ENCODE measurements around the gene FAM187B. TPM values are rescaled to one million over a fixed set of nuclear protein-coding genes. Genes with fewer than 3 reads are reported as not detected.
A peak's percentile ranks its signal among the peaks of the same experiment; 100 is the strongest.
"Not testable (repeated sequence)": the region's sequence is repeated elsewhere in the genome, so short reads cannot be mapped to it uniquely, and the experiment has no call there.

The FAM187B gene
- polyA plus RNA-seq, 4 donors = not detected

GRCh38 chr19:35216016-35216832, 12.3 kb downstream of the FAM187B start:
- no peak for DNase-seq (ENCODE audit: low read depth in 4 of 4, low spot score in 3 of 4)

- DNase-seq (ENCODE audit: low read depth in 4 of 4, low spot score in 3 of 4) = no peak
These were observed 13.6 kb downstream of the FAM187B start for GRCh38 chr19:35214766-35215422.

- peak; percentile 21 to 49 (median 38) for DNase-seq (ENCODE audit: low read depth in 4 of 4, low spot score in 3 of 4)
These were observed 14.6 kb downstream of the FAM187B start for GRCh38 chr19:35213663-35214632.

GRCh38 chr19:35212241-35212640, 16.3 kb downstream of the FAM187B start:
- DNase-seq (ENCODE audit: low read depth in 4 of 4, low spot score in 3 of 4) = no peak

GRCh38 chr19:35211545-35212230, 16.9 kb downstream of the FAM187B start:
- DNase-seq (ENCODE audit: low read depth in 4 of 4, low spot score in 3 of 4) = no peak

GRCh38 chr19:35209646-35210045, 18.9 kb downstream of the FAM187B start:
- no peak for DNase-seq (ENCODE audit: low read depth in 4 of 4, low spot score in 3 of 4)

- no peak for DNase-seq (ENCODE audit: low read depth in 4 of 4, low spot score in 3 of 4)
These were observed 20.4 kb downstream of the FAM187B start for GRCh38 chr19:35208121-35208520.

GRCh38 chr19:35207391-35207871, 21.1 kb downstream of the FAM187B start:
- no peak for DNase-seq (ENCODE audit: low read depth in 4 of 4, low spot score in 3 of 4)

- no peak for DNase-seq (ENCODE audit: low read depth in 4 of 4, low spot score in 3 of 4)
These were observed 21.7 kb downstream of the FAM187B start for GRCh38 chr19:35206855-35207254.

GRCh38 chr19:35206379-35206778, 22.2 kb downstream of the FAM187B start:
- no peak for DNase-seq (ENCODE audit: low read depth in 4 of 4, low spot score in 3 of 4)

- DNase-seq (ENCODE audit: low read depth in 4 of 4, low spot score in 3 of 4) = no peak
These were observed 22.7 kb downstream of the FAM187B start for GRCh38 chr19:35205733-35206323.

- no peak for DNase-seq (ENCODE audit: low read depth in 4 of 4, low spot score in 3 of 4)
These were observed 23.5 kb downstream of the FAM187B start for GRCh38 chr19:35204799-35205732.

- DNase-seq (ENCODE audit: low read depth in 4 of 4, low spot score in 3 of 4) = no peak
These were observed 25.5 kb downstream of the FAM187B start for GRCh38 chr19:35202722-35203688.

GRCh38 chr19:35199481-35199880, 29.1 kb downstream of the FAM187B start:
- no peak for DNase-seq (ENCODE audit: low read depth in 4 of 4, low spot score in 3 of 4)

GRCh38 chr19:35196861-35197260, 31.7 kb downstream of the FAM187B start:
- DNase-seq (ENCODE audit: low read depth in 4 of 4, low spot score in 3 of 4) = not testable (repeated sequence)

- DNase-seq (ENCODE audit: low read depth in 4 of 4, low spot score in 3 of 4) = no peak
These were observed 32.7 kb downstream of the FAM187B start for GRCh38 chr19:35195830-35196229.

Measured in right renal pelvis (tissue), 4 donors.